ENCODE data around the gene SLBP. TPM values are rescaled to one million over a fixed set of nuclear protein-coding genes. Genes with fewer than 3 reads are reported as not detected.

The SLBP gene
- total and polyA plus RNA-seq, 10 of the 15 experiments (the other 5 are each of a cell fraction or from before 2014, with no cell fraction given): 94.4 to 278 (median 158) TPM

GRCh38 chr4:1658581-1658980 is 53.5 kb downstream of the SLBP start:
- intact Hi-C loops (cut with micrococcal nuclease; ENCODE audit: unreplicated experiment) (no loop called here), in situ Hi-C loops (cut with MboI) (no loop called here)
- Histone ChIP-seq H3K4me2 (ENCODE audit: control insufficient read depth, insufficient read depth) (no peak overlapping the region), H3K9ac (ENCODE audit: control insufficient read depth, insufficient read depth, low read length) (no peak overlapping the region), H3K9me3 (replicated peaks; ENCODE audit: control insufficient read depth, insufficient read depth, low read length) (no peaks in the 10 kb centered on the region), H3K27ac (ENCODE audit: control insufficient read depth, insufficient read depth) (no peak overlapping the region), H4K20me1 (ENCODE audit: control insufficient read depth, insufficient read depth) (no peaks in the 10 kb centered on the region), H2AFZ (ENCODE audit: control insufficient read depth, low read depth, low read length) (no peak overlapping the region), H3K4me3 (no peak overlapping the region), H3K27me3 (replicated peaks in 1 of 2; ENCODE audit: control insufficient read depth in 2 of 2, insufficient read depth in 2 of 2, low read length in 1 of 2) (no peaks in the 10 kb centered on the region), H3K36me3 (ENCODE audit: control insufficient read depth in 2 of 2, insufficient read depth in 2 of 2, low read length in 1 of 2) (no peaks in the 10 kb centered on the region), H3K79me2 (ENCODE audit: control insufficient read depth, insufficient read depth, low read length) (no peaks in the 10 kb centered on the region), H3K4me1 (ENCODE audit: control insufficient read depth, insufficient read depth, low read length) (no peaks in the 10 kb centered on the region)
- POLR2A ChIA-PET: no interaction called here
- TF ChIP-seq NR2C1 (IDR thresholded peaks at IDR 0.05) (no peak), SIX5 (IDR thresholded peaks at IDR 0.05; ENCODE audit: low read depth, low read length, severe bottlenecking) (no peak), SMAD5 (IDR thresholded peaks at IDR 0.05; ENCODE audit: low read depth) (no peak), HDGF (IDR thresholded peaks at IDR 0.05) (no peak), ASH2L (IDR thresholded peaks at IDR 0.05; ENCODE audit: borderline replicate concordance, low read depth) (no peak), MYB (IDR thresholded peaks at IDR 0.05; ENCODE audit: borderline replicate concordance, low read depth, low read length) (no peak), BMI1 (IDR thresholded peaks at IDR 0.05; ENCODE audit: borderline replicate concordance) (no peak), MTA3 (IDR thresholded peaks at IDR 0.05; ENCODE audit: borderline replicate concordance, low read length) (no peak)
- DNase-seq (ENCODE audit: low read depth, low spot score): no peak
- WGBS (ENCODE audit: insufficient coverage, insufficient replicate concordance, low lambda C conversion rate, missing lambda C conversion rate): 46% methylated on average over 12 of the region's 12 CpGs
- FAIRE-seq: no peak
- CTCF ChIA-PET: no interaction called here
- RAD21 ChIA-PET (ENCODE audit: unreplicated experiment): no interaction called here
- no TSS peak for BruUV-seq (replicated peaks)
- no peak for ATAC-seq
- SMC1A ChIA-PET (ENCODE audit: uncharacterized antibody, unreplicated experiment): no interaction called here

GRCh38 chr4:1658146-1658545 is 54.0 kb downstream of the SLBP start:
- ChIA-PET POLR2A (no interaction called here), SMC1A (ENCODE audit: uncharacterized antibody, unreplicated experiment) (no interaction called here), CTCF (no interaction called here), RAD21 (ENCODE audit: unreplicated experiment) (no interaction called here)
- WGBS (ENCODE audit: insufficient coverage, insufficient replicate concordance, low lambda C conversion rate, missing lambda C conversion rate): 60% methylated on average over 11 of the region's 12 CpGs
- DNase-seq (ENCODE audit: low read depth, low spot score) (no peak), ATAC-seq (no peak), FAIRE-seq (no peak)
- in situ Hi-C loops (cut with MboI): no loop called here
- BruUV-seq (replicated peaks): no TSS peak
- Histone ChIP-seq H3K4me1 (ENCODE audit: control insufficient read depth, insufficient read depth, low read length) (no peaks in the 10 kb centered on the region), H3K36me3 (ENCODE audit: control insufficient read depth in 2 of 2, insufficient read depth in 2 of 2, low read length in 1 of 2) (no peaks in the 10 kb centered on the region), H3K79me2 (ENCODE audit: control insufficient read depth, insufficient read depth, low read length) (no peaks in the 10 kb centered on the region), H3K4me2 (ENCODE audit: control insufficient read depth, insufficient read depth) (no peak overlapping the region), H4K20me1 (ENCODE audit: control insufficient read depth, insufficient read depth) (no peaks in the 10 kb centered on the region), H3K4me3 (no peak overlapping the region), H3K9me3 (replicated peaks; ENCODE audit: control insufficient read depth, insufficient read depth, low read length) (no peaks in the 10 kb centered on the region), H3K27ac (ENCODE audit: control insufficient read depth, insufficient read depth) (no peak overlapping the region), H2AFZ (ENCODE audit: control insufficient read depth, low read depth, low read length) (no peak overlapping the region), H3K9ac (ENCODE audit: control insufficient read depth, insufficient read depth, low read length) (no peak overlapping the region), H3K27me3 (replicated peaks in 1 of 2; ENCODE audit: control insufficient read depth in 2 of 2, insufficient read depth in 2 of 2, low read length in 1 of 2) (no peaks in the 10 kb centered on the region)
- intact Hi-C loops (cut with micrococcal nuclease; ENCODE audit: unreplicated experiment): no loop called here
- no peak for TF ChIP-seq MTA2 (IDR thresholded peaks at IDR 0.05; ENCODE audit: low read depth)
- TF ChIP-seq ZNF24 (IDR thresholded peaks at IDR 0.05): no peak
- TF ChIP-seq KDM1A (IDR thresholded peaks at IDR 0.05; ENCODE audit: borderline replicate concordance): no peak
- TF ChIP-seq SPI1 (IDR thresholded peaks at IDR 0.05; ENCODE audit: borderline replicate concordance, insufficient read depth, low read depth, low read length): no peak
- TF ChIP-seq SMARCA5 (IDR thresholded peaks at IDR 0.05): no peak
- no peak for TF ChIP-seq HCFC1 (IDR thresholded peaks at IDR 0.05; ENCODE audit: low read length)
- TF ChIP-seq POLR2AphosphoS2 (IDR thresholded peaks at IDR 0.05; ENCODE audit: low read depth, low read length): no peak
- TF ChIP-seq BACH1 (IDR thresholded peaks at IDR 0.05; ENCODE audit: borderline replicate concordance): no peak
- TF ChIP-seq NRF1 (conservative IDR thresholded peaks at IDR 0.05; ENCODE audit: low read depth, low read length): no peak
- no peak for TF ChIP-seq ZNF207 (IDR thresholded peaks at IDR 0.05; ENCODE audit: borderline replicate concordance)
- no peak for TF ChIP-seq MEF2B (IDR thresholded peaks at IDR 0.05; ENCODE audit: partially characterized antibody, poor library complexity, severe bottlenecking)
- TF ChIP-seq PAX8 (IDR thresholded peaks at IDR 0.05): no peak
- TF ChIP-seq HSF1 (IDR thresholded peaks at IDR 0.05; ENCODE audit: low read depth, low read length): no peak

All from GM12878 (cell line).